ENCODE data around the gene ACSM3. TPM values are rescaled to one million over a fixed set of nuclear protein-coding genes. Genes with fewer than 3 reads are reported as not detected.

Gene ACSM3
- total and polyA plus RNA-seq, 10 of the 15 experiments (the other 5 are each of a cell fraction or from before 2014, with no cell fraction given): 4.9 to 21.0 (median 7.0) TPM

DNA sequence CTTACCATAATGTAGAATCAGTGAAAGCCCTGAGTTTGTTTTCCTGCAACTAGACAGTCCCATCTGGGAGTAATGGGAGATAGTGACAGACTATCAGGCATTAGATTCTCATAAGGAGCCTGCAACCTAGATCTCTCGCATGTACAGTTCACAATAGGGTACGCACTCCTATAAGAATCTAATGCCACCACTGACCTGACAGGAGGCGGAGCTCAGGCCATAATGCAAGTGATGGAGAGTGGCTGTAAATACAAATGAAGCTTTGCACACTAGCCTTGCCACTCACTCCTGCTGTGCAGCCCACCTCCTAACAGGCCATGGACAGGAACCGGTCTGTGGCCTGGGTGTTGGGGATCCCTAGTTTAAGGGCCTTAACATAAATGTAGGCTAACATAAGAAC lies 43.6 kb upstream of the ACSM3 start (continued):
- TF ChIP-seq CBX5 (IDR thresholded peaks at IDR 0.05; ENCODE audit: low read depth) (no peak), CREM (IDR thresholded peaks at IDR 0.05; ENCODE audit: low read depth) (no peak), ETV6 (conservative IDR thresholded peaks at IDR 0.05 in 1 of 2, IDR thresholded peaks at IDR 0.05 in 1 of 2; ENCODE audit: borderline replicate concordance in 1 of 2, low read depth in 1 of 2) (no peak)
- TF ChIP-seq, protein P1, sequence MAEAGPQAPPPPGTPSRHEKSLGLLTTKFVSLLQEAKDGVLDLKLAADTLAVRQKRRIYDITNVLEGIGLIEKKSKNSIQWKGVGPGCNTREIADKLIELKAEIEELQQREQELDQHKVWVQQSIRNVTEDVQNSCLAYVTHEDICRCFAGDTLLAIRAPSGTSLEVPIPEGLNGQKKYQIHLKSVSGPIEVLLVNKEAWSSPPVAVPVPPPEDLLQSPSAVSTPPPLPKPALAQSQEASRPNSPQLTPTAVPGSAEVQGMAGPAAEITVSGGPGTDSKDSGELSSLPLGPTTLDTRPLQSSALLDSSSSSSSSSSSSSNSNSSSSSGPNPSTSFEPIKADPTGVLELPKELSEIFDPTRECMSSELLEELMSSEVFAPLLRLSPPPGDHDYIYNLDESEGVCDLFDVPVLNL (IDR thresholded peaks at IDR 0.05; ENCODE audit: low read depth, low read length): no peak
- TF ChIP-seq, protein P2, sequence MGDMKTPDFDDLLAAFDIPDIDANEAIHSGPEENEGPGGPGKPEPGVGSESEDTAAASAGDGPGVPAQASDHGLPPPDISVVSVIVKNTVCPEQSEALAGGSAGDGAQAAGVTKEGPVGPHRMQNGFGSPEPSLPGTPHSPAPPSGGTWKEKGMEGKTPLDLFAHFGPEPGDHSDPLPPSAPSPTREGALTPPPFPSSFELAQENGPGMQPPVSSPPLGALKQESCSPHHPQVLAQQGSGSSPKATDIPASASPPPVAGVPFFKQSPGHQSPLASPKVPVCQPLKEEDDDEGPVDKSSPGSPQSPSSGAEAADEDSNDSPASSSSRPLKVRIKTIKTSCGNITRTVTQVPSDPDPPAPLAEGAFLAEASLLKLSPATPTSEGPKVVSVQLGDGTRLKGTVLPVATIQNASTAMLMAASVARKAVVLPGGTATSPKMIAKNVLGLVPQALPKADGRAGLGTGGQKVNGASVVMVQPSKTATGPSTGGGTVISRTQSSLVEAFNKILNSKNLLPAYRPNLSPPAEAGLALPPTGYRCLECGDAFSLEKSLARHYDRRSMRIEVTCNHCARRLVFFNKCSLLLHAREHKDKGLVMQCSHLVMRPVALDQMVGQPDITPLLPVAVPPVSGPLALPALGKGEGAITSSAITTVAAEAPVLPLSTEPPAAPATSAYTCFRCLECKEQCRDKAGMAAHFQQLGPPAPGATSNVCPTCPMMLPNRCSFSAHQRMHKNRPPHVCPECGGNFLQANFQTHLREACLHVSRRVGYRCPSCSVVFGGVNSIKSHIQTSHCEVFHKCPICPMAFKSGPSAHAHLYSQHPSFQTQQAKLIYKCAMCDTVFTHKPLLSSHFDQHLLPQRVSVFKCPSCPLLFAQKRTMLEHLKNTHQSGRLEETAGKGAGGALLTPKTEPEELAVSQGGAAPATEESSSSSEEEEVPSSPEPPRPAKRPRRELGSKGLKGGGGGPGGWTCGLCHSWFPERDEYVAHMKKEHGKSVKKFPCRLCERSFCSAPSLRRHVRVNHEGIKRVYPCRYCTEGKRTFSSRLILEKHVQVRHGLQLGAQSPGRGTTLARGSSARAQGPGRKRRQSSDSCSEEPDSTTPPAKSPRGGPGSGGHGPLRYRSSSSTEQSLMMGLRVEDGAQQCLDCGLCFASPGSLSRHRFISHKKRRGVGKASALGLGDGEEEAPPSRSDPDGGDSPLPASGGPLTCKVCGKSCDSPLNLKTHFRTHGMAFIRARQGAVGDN (IDR thresholded peaks at IDR 0.05): no peak

DNA sequence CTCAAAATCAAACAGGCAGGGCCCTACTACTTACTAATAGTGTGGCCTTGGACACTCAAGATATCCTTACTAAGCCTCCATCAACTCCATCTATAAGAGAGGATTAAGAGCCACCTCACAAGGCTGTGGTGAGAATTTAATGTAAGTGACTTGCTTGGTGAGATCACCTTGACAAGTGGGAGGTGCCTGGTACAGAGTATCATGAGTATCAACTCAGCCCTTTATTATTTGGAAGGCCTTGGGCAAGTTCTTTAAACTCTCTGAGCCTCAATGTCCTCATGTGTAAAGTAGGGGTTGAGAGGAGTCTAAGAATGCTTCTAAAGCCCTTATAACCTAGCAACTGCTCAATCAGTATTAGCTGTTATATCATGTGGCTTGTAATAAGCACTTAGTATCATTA lies 37.2 kb upstream of the ACSM3 start:
- ChIA-PET RAD21 (ENCODE audit: unreplicated experiment) (no interaction called here), CTCF (interaction anchor here (1.1 kb wide), 1 partner anchor 358 kb away, joined by 3 read pairs; no protein-coding TSS in a partner anchor), SMC1A (ENCODE audit: uncharacterized antibody, unreplicated experiment) (interaction anchor here (1.5 kb wide), 2 partner anchors 9 to 14 kb away, joined by 4 read pairs; no protein-coding TSS in a partner anchor), POLR2A (no interaction called here)
- BruUV-seq (replicated peaks): no TSS peak
- Histone ChIP-seq H3K27ac (ENCODE audit: control insufficient read depth, insufficient read depth) (no peak overlapping the region), H2AFZ (ENCODE audit: control insufficient read depth, low read depth, low read length) (no peak overlapping the region), H3K9ac (ENCODE audit: control insufficient read depth, insufficient read depth, low read length) (no peak overlapping the region), H3K27me3 (replicated peaks in 1 of 2; ENCODE audit: control insufficient read depth in 2 of 2, insufficient read depth in 2 of 2, low read length in 1 of 2) (no peaks in the 10 kb centered on the region), H4K20me1 (ENCODE audit: control insufficient read depth, insufficient read depth) (no peaks in the 10 kb centered on the region), H3K4me2 (ENCODE audit: control insufficient read depth, insufficient read depth) (no peak overlapping the region), H3K79me2 (ENCODE audit: control insufficient read depth, insufficient read depth, low read length) (no peaks in the 10 kb centered on the region), H3K36me3 (ENCODE audit: control insufficient read depth in 2 of 2, insufficient read depth in 2 of 2, low read length in 1 of 2) (no peaks in the 10 kb centered on the region), H3K4me3 (no peak overlapping the region), H3K4me1 (ENCODE audit: control insufficient read depth, insufficient read depth, low read length) (no peaks in the 10 kb centered on the region), H3K9me3 (replicated peaks; ENCODE audit: control insufficient read depth, insufficient read depth, low read length) (no peaks in the 10 kb centered on the region)
- DNase-seq (ENCODE audit: low read depth, low spot score): no peak
- ATAC-seq: no peak
- intact Hi-C loops (cut with micrococcal nuclease; ENCODE audit: unreplicated experiment): no loop called here
- no peak for FAIRE-seq
- in situ Hi-C loops (cut with MboI): no loop called here
- TF ChIP-seq, protein P3, sequence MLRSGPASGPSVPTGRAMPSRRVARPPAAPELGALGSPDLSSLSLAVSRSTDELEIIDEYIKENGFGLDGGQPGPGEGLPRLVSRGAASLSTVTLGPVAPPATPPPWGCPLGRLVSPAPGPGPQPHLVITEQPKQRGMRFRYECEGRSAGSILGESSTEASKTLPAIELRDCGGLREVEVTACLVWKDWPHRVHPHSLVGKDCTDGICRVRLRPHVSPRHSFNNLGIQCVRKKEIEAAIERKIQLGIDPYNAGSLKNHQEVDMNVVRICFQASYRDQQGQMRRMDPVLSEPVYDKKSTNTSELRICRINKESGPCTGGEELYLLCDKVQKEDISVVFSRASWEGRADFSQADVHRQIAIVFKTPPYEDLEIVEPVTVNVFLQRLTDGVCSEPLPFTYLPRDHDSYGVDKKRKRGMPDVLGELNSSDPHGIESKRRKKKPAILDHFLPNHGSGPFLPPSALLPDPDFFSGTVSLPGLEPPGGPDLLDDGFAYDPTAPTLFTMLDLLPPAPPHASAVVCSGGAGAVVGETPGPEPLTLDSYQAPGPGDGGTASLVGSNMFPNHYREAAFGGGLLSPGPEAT (IDR thresholded peaks at IDR 0.05; ENCODE audit: low read depth): no peak
- TF ChIP-seq MYC (IDR thresholded peaks at IDR 0.05; ENCODE audit: insufficient read depth, insufficient read length, insufficient replicate concordance, low read length, severe bottlenecking) (no peak), SPI1 (IDR thresholded peaks at IDR 0.05; ENCODE audit: borderline replicate concordance, insufficient read depth, low read depth, low read length) (no peak), SMAD5 (IDR thresholded peaks at IDR 0.05; ENCODE audit: low read depth) (no peak), ETV6 (conservative IDR thresholded peaks at IDR 0.05 in 1 of 2, IDR thresholded peaks at IDR 0.05 in 1 of 2; ENCODE audit: borderline replicate concordance in 1 of 2, low read depth in 1 of 2) (no peak), FOS (IDR thresholded peaks at IDR 0.05; ENCODE audit: borderline replicate concordance, extremely low read depth, insufficient read length) (no peak), NFIC (IDR thresholded peaks at IDR 0.05; ENCODE audit: low read depth, low read length) (no peak), RUNX3 (IDR thresholded peaks at IDR 0.05; ENCODE audit: low read length) (no peak)
- TF ChIP-seq, protein P4, sequence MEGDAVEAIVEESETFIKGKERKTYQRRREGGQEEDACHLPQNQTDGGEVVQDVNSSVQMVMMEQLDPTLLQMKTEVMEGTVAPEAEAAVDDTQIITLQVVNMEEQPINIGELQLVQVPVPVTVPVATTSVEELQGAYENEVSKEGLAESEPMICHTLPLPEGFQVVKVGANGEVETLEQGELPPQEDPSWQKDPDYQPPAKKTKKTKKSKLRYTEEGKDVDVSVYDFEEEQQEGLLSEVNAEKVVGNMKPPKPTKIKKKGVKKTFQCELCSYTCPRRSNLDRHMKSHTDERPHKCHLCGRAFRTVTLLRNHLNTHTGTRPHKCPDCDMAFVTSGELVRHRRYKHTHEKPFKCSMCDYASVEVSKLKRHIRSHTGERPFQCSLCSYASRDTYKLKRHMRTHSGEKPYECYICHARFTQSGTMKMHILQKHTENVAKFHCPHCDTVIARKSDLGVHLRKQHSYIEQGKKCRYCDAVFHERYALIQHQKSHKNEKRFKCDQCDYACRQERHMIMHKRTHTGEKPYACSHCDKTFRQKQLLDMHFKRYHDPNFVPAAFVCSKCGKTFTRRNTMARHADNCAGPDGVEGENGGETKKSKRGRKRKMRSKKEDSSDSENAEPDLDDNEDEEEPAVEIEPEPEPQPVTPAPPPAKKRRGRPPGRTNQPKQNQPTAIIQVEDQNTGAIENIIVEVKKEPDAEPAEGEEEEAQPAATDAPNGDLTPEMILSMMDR (IDR thresholded peaks at IDR 0.05 in 2 of 3, conservative IDR thresholded peaks at IDR 0.05 in 1 of 3; ENCODE audit: control insufficient read depth in 2 of 3, extremely low read depth in 1 of 3, insufficient read depth in 1 of 3, low read depth in 3 of 3, low read length in 3 of 3): no peak
